ENCODE data around the gene DNAJC5. TPM values are rescaled to one million over a fixed set of nuclear protein-coding genes. Genes with fewer than 3 reads are reported as not detected.
"Not testable (repeated sequence)": the region's sequence is repeated elsewhere in the genome, so short reads cannot be mapped to it uniquely, and the experiment has no call there.

The DNAJC5 gene
- total RNA-seq, 2 experiments from 2014 or later, result 33.7 to 33.8 TPM

DNA sequence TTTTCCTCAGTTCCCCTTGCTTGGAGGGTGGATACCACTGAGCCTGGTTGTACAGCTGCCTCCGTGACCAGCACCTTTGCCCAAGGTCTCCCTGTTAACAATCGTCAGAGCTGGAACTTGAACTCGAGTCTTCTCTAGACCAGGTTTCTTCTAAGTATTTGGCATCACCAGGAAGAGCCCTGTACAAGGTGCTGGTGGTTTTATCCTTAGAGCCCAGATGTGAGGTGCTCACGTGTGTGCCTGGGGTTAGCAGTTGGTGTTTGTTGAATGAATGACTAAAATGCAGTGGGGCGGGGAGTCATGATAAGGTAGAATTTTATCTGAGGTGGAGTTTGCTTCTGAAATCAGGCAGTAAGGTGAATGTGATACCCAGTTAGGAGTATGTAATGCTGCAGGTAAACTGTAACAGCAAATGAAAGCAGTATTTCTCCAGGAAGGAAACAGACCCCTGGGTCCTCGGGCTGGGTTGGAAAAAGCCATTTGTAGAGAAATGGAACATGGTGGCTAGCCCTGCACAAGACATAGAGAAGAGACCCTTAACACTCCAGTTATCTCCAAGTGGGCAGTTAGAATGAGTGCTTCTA is 3.1 kb downstream of the DNAJC5 start:
- H3K36me3 Mint-ChIP-seq, result peaks cover 19% of the 10 kb centered on the region
- intact Hi-C loops (cut with micrococcal nuclease), result loop anchor here (2.0 to 10.0 kb wide), 3 partner anchors 25 to 167 kb away; partner anchors contain the start of genes SAMD10 and TCEA2
- peaks cover 59% of the 10 kb centered on the region for H3K4me1 Mint-ChIP-seq (ENCODE audit: low read depth)
- no peaks in the 10 kb centered on the region for H3K9me3 Mint-ChIP-seq
- peak overlapping the region; percentile 36 for H3K27ac Mint-ChIP-seq
- DNase-seq, result no peak
- CTCF ChIA-PET, result interaction anchor here (1.2 kb wide), 1 partner anchor 76 kb away, joined by 5 read pairs; no protein-coding TSS in a partner anchor
- H3K4me3 Mint-ChIP-seq, result no peak overlapping the region
- H3K27me3 Mint-ChIP-seq, result no peaks in the 10 kb centered on the region
- POLR2A ChIA-PET, result no interaction called here

DNA sequence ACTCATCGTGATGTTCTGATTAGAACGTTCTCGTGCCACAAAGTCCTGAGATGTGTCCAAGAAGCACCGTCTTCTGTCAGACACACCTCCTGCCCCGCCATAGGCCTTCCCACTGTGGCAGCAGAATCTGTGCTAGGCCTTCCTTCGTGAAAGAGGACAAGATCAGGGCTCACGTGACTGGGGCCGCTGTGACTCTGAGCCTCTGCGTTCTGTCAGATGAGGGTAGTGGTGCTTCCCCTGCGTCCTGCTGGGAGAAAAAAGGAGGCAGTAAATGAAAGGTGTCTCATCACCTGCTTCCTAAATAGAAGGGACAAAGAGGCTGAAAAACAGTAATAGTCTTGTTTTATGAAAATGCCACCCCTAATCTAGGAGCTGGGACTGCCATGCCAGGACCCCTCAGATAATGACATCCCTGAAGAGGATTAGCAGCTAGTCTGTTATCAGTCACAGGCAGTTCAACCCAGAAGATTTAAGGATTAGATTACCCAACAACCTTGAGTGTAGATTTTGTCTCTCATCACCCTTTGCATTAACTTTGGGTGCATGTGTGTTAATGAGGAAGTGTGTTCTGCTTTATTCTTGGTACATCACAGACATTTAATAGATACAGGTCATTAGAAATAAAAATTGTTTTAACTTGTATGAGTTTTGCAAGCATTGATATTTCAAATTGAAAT is 4.1 kb downstream of the DNAJC5 start:
- ChIA-PET CTCF (no interaction called here), POLR2A (no interaction called here)
- no peaks in the 10 kb centered on the region for H3K9me3 Mint-ChIP-seq
- peaks cover 19% of the 10 kb centered on the region for H3K36me3 Mint-ChIP-seq
- peak overlapping the region; percentile 54 for H3K27ac Mint-ChIP-seq
- intact Hi-C loops (cut with micrococcal nuclease), result loop anchor here (10.0 kb wide), 1 partner anchor 166 kb away; the partner anchor contains the start of gene TCEA2
- H3K4me1 Mint-ChIP-seq (ENCODE audit: low read depth), result peaks cover 64% of the 10 kb centered on the region
- DNase-seq, result peak; percentile 31
- H3K27me3 Mint-ChIP-seq, result no peaks in the 10 kb centered on the region
- no peak overlapping the region for H3K4me3 Mint-ChIP-seq

DNA sequence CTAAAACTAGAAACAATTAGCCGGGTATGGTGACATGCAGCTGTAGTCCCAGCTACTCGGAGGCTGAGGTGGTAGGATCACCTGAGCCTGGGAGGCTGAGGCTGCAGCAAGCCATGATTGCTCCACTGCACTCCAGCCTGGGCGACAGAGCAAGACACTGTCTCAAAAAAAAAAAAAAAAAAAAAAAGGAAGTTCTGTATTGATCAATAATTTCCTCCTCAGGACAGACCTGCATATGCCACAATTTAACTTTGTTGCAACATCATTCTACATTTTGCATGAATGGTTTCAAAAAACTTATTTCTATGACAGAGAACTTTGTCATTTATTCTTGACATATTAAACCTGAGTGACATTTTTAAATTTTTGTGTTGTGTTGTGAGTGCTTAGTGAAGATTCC is 5.5 kb downstream of the DNAJC5 start:
- H3K4me1 Mint-ChIP-seq (ENCODE audit: low read depth), result peaks cover 66% of the 10 kb centered on the region
- H3K36me3 Mint-ChIP-seq, result peaks cover 19% of the 10 kb centered on the region
- no peak overlapping the region for H3K4me3 Mint-ChIP-seq
- POLR2A ChIA-PET, result interaction anchor here (0.6 kb wide), 1 partner anchor 132 kb away, joined by 3 read pairs; no protein-coding TSS in a partner anchor
- CTCF ChIA-PET, result no interaction called here
- no peaks in the 10 kb centered on the region for H3K27me3 Mint-ChIP-seq
- H3K27ac Mint-ChIP-seq, result no peak overlapping the region
- no peaks in the 10 kb centered on the region for H3K9me3 Mint-ChIP-seq
- intact Hi-C loops (cut with micrococcal nuclease), result no loop called here
- no peak for DNase-seq

DNA sequence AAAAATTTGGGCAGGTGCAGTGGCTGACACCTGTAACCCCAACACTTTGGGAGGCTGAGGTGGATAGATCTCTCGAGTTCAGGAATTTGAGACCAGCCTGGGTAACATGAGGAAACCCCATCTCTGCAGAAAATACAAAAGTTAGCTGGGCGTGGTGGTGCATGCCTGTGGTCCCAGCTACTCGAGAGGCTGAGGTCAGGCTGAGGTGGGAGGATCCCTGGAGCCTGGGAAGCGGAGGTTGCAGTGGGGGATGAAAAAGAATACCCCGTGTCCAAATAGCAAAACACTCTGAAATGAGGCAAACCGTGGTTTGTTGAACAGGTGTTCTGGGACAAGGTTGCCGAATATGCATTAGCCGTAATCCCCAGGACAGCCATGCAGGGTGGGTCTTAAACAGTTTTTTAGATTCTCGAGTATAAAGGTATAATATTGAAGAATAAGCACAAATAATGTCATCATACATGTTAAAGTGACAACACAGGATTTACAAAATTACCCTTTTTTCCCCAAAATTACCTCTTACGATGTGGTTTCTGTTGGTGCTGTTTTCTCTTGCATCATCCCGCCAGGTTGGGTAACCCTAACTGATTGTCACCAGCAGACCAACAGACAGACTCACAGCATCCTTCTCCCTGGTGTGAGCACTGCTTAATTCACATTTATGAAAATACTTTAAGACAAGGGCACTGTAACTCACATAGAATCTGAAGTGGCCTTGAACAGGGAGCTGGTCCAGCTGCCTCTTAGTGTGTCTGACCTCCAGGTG is 9.1 kb downstream of the DNAJC5 start:
- Mint-ChIP-seq H3K4me1 (ENCODE audit: low read depth) (peaks cover 48% of the 10 kb centered on the region), H3K36me3 (peaks cover 7% of the 10 kb centered on the region), H3K4me3 (no peak overlapping the region), H3K27me3 (no peaks in the 10 kb centered on the region), H3K9me3 (no peaks in the 10 kb centered on the region), H3K27ac (no peak overlapping the region)
- POLR2A ChIA-PET, result no interaction called here
- DNase-seq, result no peak
- CTCF ChIA-PET, result no interaction called here
- intact Hi-C loops (cut with micrococcal nuclease), result no loop called here

DNA sequence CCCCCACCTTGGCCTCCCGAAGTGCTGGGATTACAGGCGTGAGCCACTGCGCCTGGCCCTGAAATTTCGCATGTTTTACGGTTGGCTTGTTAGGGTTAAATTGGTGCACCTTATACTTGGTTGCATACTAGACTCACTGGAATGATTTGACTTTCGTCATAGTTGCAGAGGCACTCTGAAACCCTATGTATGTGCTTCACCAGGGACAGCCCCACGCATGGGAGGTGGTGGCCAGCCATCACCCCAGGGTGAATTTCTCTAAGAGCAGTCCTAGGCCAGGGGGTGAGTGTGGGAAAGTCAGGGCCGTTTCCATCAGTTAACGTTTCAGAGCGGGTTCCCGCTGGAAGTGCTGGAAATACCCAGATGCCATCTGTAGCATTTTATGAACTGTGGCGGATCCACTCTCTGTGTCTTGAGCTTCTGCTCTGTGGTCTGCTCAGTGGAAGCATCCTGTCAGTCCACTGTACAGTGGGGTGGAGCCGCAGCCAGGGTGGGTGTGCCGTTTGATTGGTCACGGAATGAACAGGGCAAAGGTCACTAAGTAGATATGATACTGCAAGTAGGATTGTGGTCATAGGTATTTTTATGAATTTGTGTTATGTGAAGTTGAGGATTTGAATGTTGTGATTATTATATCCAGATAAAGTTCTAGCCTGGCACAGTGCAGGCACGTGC is 13.2 kb downstream of the DNAJC5 start:
- CTCF ChIA-PET, result interaction anchor here (1.5 kb wide), 1 partner anchor 66 kb away, joined by 5 read pairs; no protein-coding TSS in a partner anchor
- H3K4me1 Mint-ChIP-seq (ENCODE audit: low read depth), result peaks cover 39% of the 10 kb centered on the region
- no peaks in the 10 kb centered on the region for H3K9me3 Mint-ChIP-seq
- H3K27me3 Mint-ChIP-seq, result no peaks in the 10 kb centered on the region
- peaks cover 3% of the 10 kb centered on the region for H3K36me3 Mint-ChIP-seq
- POLR2A ChIA-PET, result no interaction called here
- no peak for DNase-seq
- H3K27ac Mint-ChIP-seq, result no peak overlapping the region
- intact Hi-C loops (cut with micrococcal nuclease), result no loop called here
- no peak overlapping the region for H3K4me3 Mint-ChIP-seq

DNA sequence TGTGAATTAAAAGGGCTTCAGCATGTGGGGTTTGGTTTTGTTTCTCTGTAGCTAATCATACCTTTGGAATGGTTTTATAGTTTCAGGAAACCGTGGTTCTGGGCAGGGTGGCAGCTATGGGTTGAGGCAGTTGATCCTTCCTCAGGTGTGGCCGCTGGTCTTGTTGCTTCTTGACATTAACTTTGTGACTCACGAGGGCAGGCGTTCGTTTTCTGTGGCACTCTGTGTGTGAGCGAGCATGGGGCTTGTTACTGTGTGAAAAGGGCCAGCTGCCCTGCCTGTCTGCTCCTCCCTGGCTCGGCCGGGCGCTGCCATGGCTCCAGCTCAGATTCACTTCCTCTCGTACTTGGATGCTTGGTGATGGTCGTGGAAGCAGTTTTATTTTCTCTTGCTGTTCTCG is 16.2 kb downstream of the DNAJC5 start:
- H3K4me1 Mint-ChIP-seq (ENCODE audit: low read depth), result peaks cover 31% of the 10 kb centered on the region
- no peak for DNase-seq
- intact Hi-C loops (cut with micrococcal nuclease), result no loop called here
- no peaks in the 10 kb centered on the region for H3K27me3 Mint-ChIP-seq
- CTCF ChIA-PET, result interaction anchor here (0.6 kb wide), 2 partner anchors 60 to 66 kb away, joined by 3 to 5 read pairs; no protein-coding TSS in a partner anchor
- peaks cover 14% of the 10 kb centered on the region for H3K36me3 Mint-ChIP-seq
- H3K4me3 Mint-ChIP-seq, result no peak overlapping the region
- peaks cover 2% of the 10 kb centered on the region for H3K9me3 Mint-ChIP-seq
- no peak overlapping the region for H3K27ac Mint-ChIP-seq
- POLR2A ChIA-PET, result interaction anchor here (0.5 kb wide), 1 partner anchor 20 kb away, joined by 3 read pairs; no protein-coding TSS in a partner anchor

DNA sequence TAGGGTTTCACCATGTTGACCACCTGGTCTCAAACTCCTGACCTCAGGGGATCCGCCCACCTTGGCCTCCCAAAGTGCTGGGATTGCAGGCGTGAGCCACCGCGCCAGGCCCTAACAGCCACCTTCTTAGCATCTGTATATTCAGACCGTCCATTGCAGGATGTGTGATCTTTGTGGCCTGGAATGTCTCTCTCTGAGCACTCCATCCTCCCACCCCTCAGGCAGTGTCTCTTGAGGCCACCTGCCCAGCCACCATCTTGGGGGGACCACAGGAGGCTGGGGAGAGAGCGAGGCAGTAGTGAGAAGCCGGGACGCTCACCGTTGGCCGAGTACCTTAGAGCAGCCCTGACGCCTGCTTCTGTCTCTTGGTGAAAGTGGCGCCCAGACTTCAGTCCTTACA is 18.8 kb downstream of the DNAJC5 start:
- Mint-ChIP-seq H3K27me3 (no peaks in the 10 kb centered on the region), H3K27ac (no peak overlapping the region), H3K4me3 (no peak overlapping the region), H3K9me3 (peaks cover 5% of the 10 kb centered on the region), H3K4me1 (ENCODE audit: low read depth) (peaks cover 29% of the 10 kb centered on the region), H3K36me3 (peaks cover 21% of the 10 kb centered on the region)
- intact Hi-C loops (cut with micrococcal nuclease), result no loop called here
- no peak for DNase-seq
- ChIA-PET POLR2A (no interaction called here), CTCF (interaction anchor here (0.7 kb wide), 1 partner anchor 714 kb away, joined by 3 read pairs; no protein-coding TSS in a partner anchor)

DNA sequence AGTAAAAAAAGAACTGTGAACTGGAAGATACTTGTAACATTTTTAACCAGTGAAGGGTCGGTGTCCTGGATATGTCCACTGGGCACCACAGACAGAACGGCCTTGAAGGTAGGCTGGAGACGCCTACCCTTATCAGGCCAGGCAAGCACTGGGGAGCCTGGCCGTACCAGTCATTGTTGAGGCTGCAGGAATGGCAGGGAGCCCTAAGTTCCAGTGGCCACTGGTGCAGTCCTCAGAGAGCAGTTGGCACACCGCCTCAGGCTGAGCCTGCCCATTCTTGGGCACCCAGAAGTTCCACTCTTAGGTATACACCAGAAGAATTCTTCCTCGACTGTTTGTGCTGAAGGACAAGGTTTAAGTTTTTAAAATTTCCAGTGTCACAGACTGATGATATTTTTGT is 20.5 kb downstream of the DNAJC5 start:
- Mint-ChIP-seq H3K9me3 (peaks cover 5% of the 10 kb centered on the region), H3K36me3 (peaks cover 20% of the 10 kb centered on the region), H3K4me3 (no peak overlapping the region), H3K4me1 (ENCODE audit: low read depth) (peaks cover 23% of the 10 kb centered on the region), H3K27ac (no peak overlapping the region), H3K27me3 (no peaks in the 10 kb centered on the region)
- intact Hi-C loops (cut with micrococcal nuclease), result no loop called here
- DNase-seq, result no peak
- ChIA-PET CTCF (interaction anchor here (0.6 kb wide), 1 partner anchor 144 kb away, joined by 3 read pairs; no protein-coding TSS in a partner anchor), POLR2A (no interaction called here)

DNA sequence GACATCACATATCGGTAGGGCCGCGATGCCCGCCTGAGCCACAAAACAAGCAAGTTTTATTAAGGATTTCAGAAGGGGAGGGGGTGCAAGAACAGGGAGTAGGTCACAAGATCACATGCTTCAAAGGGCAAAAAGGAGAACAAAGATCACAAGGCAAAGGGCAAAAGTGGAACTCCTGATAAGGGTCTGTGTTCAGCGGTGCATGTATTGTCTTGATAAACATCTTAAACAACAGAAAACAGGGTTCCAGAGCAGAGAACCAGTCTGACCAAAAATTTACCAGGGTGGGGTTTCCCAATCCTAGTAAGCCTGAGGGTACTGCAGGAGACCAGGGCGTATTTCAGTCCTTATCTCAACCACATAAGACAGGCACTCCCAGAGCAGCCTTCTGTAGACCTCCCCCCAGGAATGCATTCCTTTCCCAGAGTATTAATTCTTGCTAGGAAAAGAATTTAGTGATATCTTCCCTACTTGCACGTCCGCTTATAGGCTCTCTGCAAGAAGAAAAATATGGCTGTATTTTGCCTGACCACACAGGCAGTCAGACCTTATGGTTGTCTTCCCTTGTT is 21.5 kb downstream of the DNAJC5 start:
- CTCF ChIA-PET; H3K4me3 Mint-ChIP-seq; H3K9me3 Mint-ChIP-seq; H3K27me3 Mint-ChIP-seq; intact Hi-C loops (cut with micrococcal nuclease); DNase-seq; POLR2A ChIA-PET; H3K27ac Mint-ChIP-seq: not testable (repeated sequence)
- H3K36me3 Mint-ChIP-seq, result peaks cover 20% of the 10 kb centered on the region
- H3K4me1 Mint-ChIP-seq (ENCODE audit: low read depth), result peaks cover 16% of the 10 kb centered on the region

DNA sequence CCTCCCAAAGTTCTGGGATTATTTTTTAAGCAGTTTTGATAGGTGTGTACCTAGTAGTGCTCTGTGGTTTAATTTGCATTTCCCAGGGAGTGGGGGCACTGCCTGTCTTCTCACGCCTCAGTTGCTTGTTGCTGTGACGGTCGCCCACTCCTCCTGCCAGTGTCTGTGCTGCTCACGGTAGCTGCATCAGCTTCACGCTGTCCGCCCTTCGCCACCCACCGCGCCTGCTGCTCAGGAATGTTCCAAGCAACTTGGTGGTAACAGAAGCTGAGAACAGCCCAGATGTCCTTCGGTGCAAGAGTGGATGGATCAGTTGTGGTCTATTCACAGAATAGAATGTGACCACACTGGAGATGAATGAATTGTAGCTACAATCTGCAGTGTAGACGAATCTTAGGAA is 22.9 kb downstream of the DNAJC5 start:
- intact Hi-C loops (cut with micrococcal nuclease), result no loop called here
- no peak for DNase-seq
- H3K27ac Mint-ChIP-seq, result no peak overlapping the region
- H3K27me3 Mint-ChIP-seq, result no peaks in the 10 kb centered on the region
- peaks cover 15% of the 10 kb centered on the region for H3K4me1 Mint-ChIP-seq (ENCODE audit: low read depth)
- CTCF ChIA-PET, result interaction anchor here (0.9 kb wide), 1 partner anchor 56 kb away, joined by 5 read pairs; no protein-coding TSS in a partner anchor
- POLR2A ChIA-PET, result no interaction called here
- H3K4me3 Mint-ChIP-seq, result no peak overlapping the region
- H3K9me3 Mint-ChIP-seq, result peaks cover 5% of the 10 kb centered on the region
- H3K36me3 Mint-ChIP-seq, result peaks cover 20% of the 10 kb centered on the region

DNA sequence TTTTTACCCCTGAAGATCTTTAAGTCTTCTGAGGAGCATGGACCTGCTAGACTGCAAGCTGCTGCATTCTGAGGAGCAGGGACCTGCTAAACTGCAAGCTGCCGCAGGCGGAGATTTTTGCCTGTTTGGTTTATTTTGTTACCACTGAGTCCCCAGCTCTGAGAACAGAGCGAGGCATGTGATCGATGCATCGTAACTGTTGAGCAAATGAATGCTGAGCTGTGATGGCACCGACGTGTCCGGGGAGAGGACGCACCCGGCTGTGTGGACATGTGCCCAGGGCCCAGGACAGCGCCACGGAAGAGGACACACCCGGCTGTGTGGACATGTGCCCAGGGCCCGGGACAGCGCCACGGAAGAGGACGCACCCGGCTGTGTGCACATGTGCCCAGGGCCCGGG is 24.2 kb downstream of the DNAJC5 start:
- POLR2A ChIA-PET, result no interaction called here
- H3K9me3 Mint-ChIP-seq, result peaks cover 5% of the 10 kb centered on the region
- peaks cover 16% of the 10 kb centered on the region for H3K4me1 Mint-ChIP-seq (ENCODE audit: low read depth)
- H3K4me3 Mint-ChIP-seq, result no peak overlapping the region
- no peak for DNase-seq
- no peak overlapping the region for H3K27ac Mint-ChIP-seq
- peaks cover 20% of the 10 kb centered on the region for H3K36me3 Mint-ChIP-seq
- CTCF ChIA-PET, result no interaction called here
- no peaks in the 10 kb centered on the region for H3K27me3 Mint-ChIP-seq
- intact Hi-C loops (cut with micrococcal nuclease), result no loop called here
